ENCODE measurements around the gene EHD2. TPM values are rescaled to one million over a fixed set of nuclear protein-coding genes. Genes with fewer than 3 reads are reported as not detected.
A peak's percentile ranks its signal among the peaks of the same experiment; 100 is the strongest.

The EHD2 gene
- 31.9 and 35.3 TPM in 2 replicates for total RNA-seq (2012; rRNA removed)
- polyA plus RNA-seq (2012; rRNA removed): 152 and 181 TPM in 2 replicates
- 132 and 206 TPM in 2 replicates for polyA plus RNA-seq (2012; cell fraction: cytosol; rRNA removed)
- polyA plus RNA-seq (2012; cell fraction: nucleus; rRNA removed; ENCODE audit: low replicate concordance): 65.9 and 110 TPM in 2 replicates
- percentile 96 among the genes with signal in this experiment for Bru-seq, nascent RNA
- percentile 100 among the genes with signal in this experiment for BruChase-seq, experiment 1, labeled RNA remaining after a 6-hour chase
- BruChase-seq, experiment 2, labeled RNA remaining after a 2-hour chase: percentile 99 among the genes with signal in this experiment
- long read RNA-seq, transcript EHD2-201 (6 exons, 3,585 nt): major isoform, 12 of 226 reads
- long read RNA-seq, partial matches to known transcripts: 196 of 226 reads
- long read RNA-seq, other reads (novel, unspliced or antisense): 18 of 226 reads

- H3K4ac ChIP-seq (ENCODE audit: low read depth, low read length): peak within 1 kb of the TSS; percentile 100
- H3K56ac ChIP-seq (ENCODE audit: extremely low read depth, insufficient read depth, low read length): peak within 1 kb of the TSS; percentile 91
- H3K18ac ChIP-seq (ENCODE audit: low read depth, low read length): peak within 1 kb of the TSS; percentile 94
- BruUV-seq (replicated peaks): TSS peak; percentile 57
- CTCF ChIA-PET: interaction anchor here (0.9 to 3.0 kb wide), 6 partner anchors 9 to 76 kb away, joined by 3 to 16 read pairs (median 4); no protein-coding TSS in a partner anchor
- intact Hi-C loops (cut with micrococcal nuclease) (loop anchor here (1.0 kb wide), 3 partner anchors 30 to 150 kb away; no protein-coding TSS in a partner anchor), dilution Hi-C loops (cut with HindIII; ENCODE audit: low sequenced_read_pairs, unreplicated experiment) (no loop called here), in situ Hi-C loops (cut with MboI; ENCODE audit: low sequenced_read_pairs) (loop anchor here (5.0 to 25.0 kb wide), 2 partner anchors 34 to 426 kb away; partner anchors contain the start of gene NOP53)
- ATAC-seq (ENCODE audit: low read depth) (peak; percentile 92), DNase-seq (peak; percentile 76)
- peak within 1 kb of the TSS; percentile 100 for H3K23ac ChIP-seq (ENCODE audit: low read depth, low read length)
- H3K14ac ChIP-seq (replicated peaks; ENCODE audit: low read depth, low read length): peak within 1 kb of the TSS; percentile 100
- H2AK5ac ChIP-seq (ENCODE audit: low read depth, low read length): peak within 1 kb of the TSS; percentile 98
- H3K9me3 ChIP-seq (ENCODE audit: control insufficient read depth, insufficient read depth, low read length): no peaks in the 10 kb centered on the region
- no peaks in the 10 kb centered on the region for H3K27me3 ChIP-seq (ENCODE audit: control insufficient read depth, insufficient read depth, low read length)
- H3K9ac ChIP-seq (ENCODE audit: low read depth, low read length): peak within 1 kb of the TSS; percentile 100
- peak within 1 kb of the TSS; percentile 98 for H3K27ac ChIP-seq (ENCODE audit: insufficient read depth, low read length)
- peak within 1 kb of the TSS; percentile 92 for H3K4me2 ChIP-seq (ENCODE audit: low read depth, low read length)
- WGBS, 2 experiments (ENCODE audit: extremely low coverage in 2 of 2, insufficient read length in 1 of 2): 0% methylated on average over 15 of the region's 52 CpGs; no CpG with 5 or more reads in 1 of the 2 experiments
- H3K9me1 ChIP-seq (ENCODE audit: insufficient read depth, low read length): peaks cover 14% of the 10 kb centered on the region
- peaks cover 0 to 42% of the 10 kb centered on the region in 2 experiments; a peak in 3 of 4 replicates for H3K79me1 ChIP-seq (ENCODE audit: low read depth in 1 of 2, low read length in 2 of 2)
- H3K4me3 ChIP-seq (ENCODE audit: insufficient read depth, low read depth, low read length): peak within 1 kb of the TSS; percentile 90
- peaks cover 28% of the 10 kb centered on the region for H3K36me3 ChIP-seq (ENCODE audit: control insufficient read depth, insufficient read depth, low read length)
- peak within 1 kb of the TSS; percentile 65 for H2BK20ac ChIP-seq (ENCODE audit: low read depth, low read length)
- H2AFZ ChIP-seq (replicated peaks; ENCODE audit: low read length, poor library complexity): peak within 1 kb of the TSS; percentile 90
- H3K4me1 ChIP-seq (ENCODE audit: control insufficient read depth, insufficient read depth, low read length): peaks cover 15% of the 10 kb centered on the region
- peak within 1 kb of the TSS; percentile 100 for H2AK9ac ChIP-seq (replicated peaks; ENCODE audit: low read depth, low read length, poor library complexity)
- POLR2A ChIA-PET (ENCODE audit: unreplicated experiment): interaction anchor here (0.5 to 1.2 kb wide), 3 partner anchors 9 to 32 kb away, joined by 3 to 8 read pairs (median 3); partner anchors contain the start of gene NOP53
- peak within 1 kb of the TSS; percentile 95 for H2BK120ac ChIP-seq (ENCODE audit: low read depth, low read length)
- H4K8ac ChIP-seq (ENCODE audit: low read depth in 2 of 2, low read length in 2 of 2): peak within 1 kb of the TSS; percentile 89 to 97
- peak within 1 kb of the TSS; percentile 88 for H4K5ac ChIP-seq (ENCODE audit: low read depth, low read length)
- peak within 1 kb of the TSS; percentile 93; the same call in 2 of the 3 replicates for H2BK15ac ChIP-seq (ENCODE audit: low read depth, low read length)
- peak within 1 kb of the TSS; percentile 99 for H4K91ac ChIP-seq (ENCODE audit: insufficient read depth, low read depth, low read length)
- peaks cover 33% of the 10 kb centered on the region for H4K20me1 ChIP-seq (ENCODE audit: insufficient read depth, low read length)
- peak within 1 kb of the TSS; percentile 97 for H2BK5ac ChIP-seq (ENCODE audit: low read depth, low read length, poor library complexity, severe bottlenecking)
- no peak for TF ChIP-seq ELK1 (IDR thresholded peaks at IDR 0.05; ENCODE audit: borderline replicate concordance, low read depth, low read length)
- no peak for TF ChIP-seq FOS (IDR thresholded peaks at IDR 0.05; ENCODE audit: low read depth, low read length)
- TF ChIP-seq MAFK (IDR thresholded peaks at IDR 0.05; ENCODE audit: low read depth, low read length): no peak
- no peak for TF ChIP-seq CHD1 (IDR thresholded peaks at IDR 0.05; ENCODE audit: low read depth, low read length)
- TF ChIP-seq BHLHE40 (IDR thresholded peaks at IDR 0.05; ENCODE audit: low read depth, low read length): no peak
- TF ChIP-seq RFX5 (IDR thresholded peaks at IDR 0.05; ENCODE audit: low read depth, low read length): no peak
- peak; percentile 62; the same call in 1 of the 2 replicates for TF ChIP-seq MXI1 (IDR thresholded peaks at IDR 0.05; ENCODE audit: borderline replicate concordance, low read depth, low read length)
- peak; percentile 96 for TF ChIP-seq SMC3 (IDR thresholded peaks at IDR 0.05; ENCODE audit: low read depth, low read length)
- no peak for TF ChIP-seq CEBPB (IDR thresholded peaks at IDR 0.05; ENCODE audit: low read depth, low read length)
- no peak for TF ChIP-seq USF2 (IDR thresholded peaks at IDR 0.05; ENCODE audit: low read depth, low read length)
Observed at GRCh38 chr19:47713046-47714021, at the start of gene EHD2. TSS of gene EHD2 (plus strand) at chr19:47713422. CDS start at chr19:47716613, 3,191 bp downstream.

Data from IMR-90 (cell line).